HG03175 (cell line): ENCODE data around the gene ZNF716.
"Not testable (repeated sequence)": the region's sequence is repeated elsewhere in the genome, so short reads cannot be mapped to it uniquely, and the experiment has no call there.

Source experiments
- ATAC-seq: cut with Tn5 transposase; IDR thresholded peaks from one replicate; pipeline ENCODE4 v1.9.1; 2021; ENCODE audit warnings: mild to moderate bottlenecking, moderate library complexity; ENCODE audit not compliant: unreplicated experiment

The ZNF716 gene

GRCh38 chr7:57425969-57426628 lies 23.9 kb upstream of the ZNF716 start:
- ATAC-seq: no peak

- ATAC-seq: no peak
Measured at GRCh38 chr7:57426629-57427003, 23.4 kb upstream of the ZNF716 start.

GRCh38 chr7:57427146-57427545 lies 22.8 kb upstream of the ZNF716 start:
- ATAC-seq: no peak

GRCh38 chr7:57427594-57427993 lies 22.4 kb upstream of the ZNF716 start:
- ATAC-seq: no peak

GRCh38 chr7:57432583-57432982 lies 17.4 kb upstream of the ZNF716 start:
- ATAC-seq: no peak

- no peak for ATAC-seq
Measured at GRCh38 chr7:57437581-57437980, 12.4 kb upstream of the ZNF716 start.

GRCh38 chr7:57438244-57438643 lies 11.7 kb upstream of the ZNF716 start:
- no peak for ATAC-seq

GRCh38 chr7:57443567-57443966 lies 6.4 kb upstream of the ZNF716 start:
- no peak for ATAC-seq

GRCh38 chr7:57469186-57469828 lies 19.3 kb downstream of the ZNF716 start:
- ATAC-seq: not testable (repeated sequence)

GRCh38 chr7:57480304-57480703 lies 30.3 kb downstream of the ZNF716 start:
- ATAC-seq: not testable (repeated sequence)

GRCh38 chr7:57485022-57485421 lies 35.0 kb downstream of the ZNF716 start:
- ATAC-seq: not testable (repeated sequence)

GRCh38 chr7:57487957-57488356 lies 38.0 kb downstream of the ZNF716 start:
- no peak for ATAC-seq

GRCh38 chr7:57495111-57495510 lies 45.1 kb downstream of the ZNF716 start:
- not testable (repeated sequence) for ATAC-seq

- no peak for ATAC-seq
Measured at GRCh38 chr7:57496395-57496794, 46.4 kb downstream of the ZNF716 start.

- no peak for ATAC-seq
Measured at GRCh38 chr7:57505176-57505575, 55.2 kb downstream of the ZNF716 start.
